K562 (cell line): Measurements from ENCODE around the gene CD82. TPM values are rescaled to one million over a fixed set of nuclear protein-coding genes. Genes with fewer than 3 reads are reported as not detected.

Experiments
- ARHGAP35 ChIP-seq: fragments of 450-650 bp; IDR thresholded peaks from 2 replicates; pipeline ENCODE4 v1.6.1; 2018; ENCODE audit not compliant: partially characterized antibody
- ARID1B ChIP-seq: fragments of 450-650 bp; IDR thresholded peaks from 2 replicates; pipeline ENCODE4 v1.6.1; 2016; ENCODE audit warnings: antibody characterized with exemption, mild to moderate bottlenecking, inconsistent platforms
- CC2D1A ChIP-seq: fragments of 450-650 bp; IDR thresholded peaks from 2 replicates; pipeline ENCODE4 v1.6.1; 2017; ENCODE audit warnings: mild to moderate bottlenecking
- ETV1 ChIP-seq: fragments of 450-650 bp; conservative IDR thresholded peaks from 2 replicates; pipeline ENCODE4 v1.6.1; 2016; ENCODE audit warnings: missing genetic modification characterization, control low read depth, low read depth, missing compliant biosample characterization
- FOSL1 ChIP-seq: fragments of 200-800 bp; sonication (Bioruptor generic); conservative IDR thresholded peaks from 2 replicates; pipeline ENCODE4 v1.6.1; 2016; ENCODE audit warnings: missing genetic modification characterization, missing compliant biosample characterization
- HCFC1 ChIP-seq: IDR thresholded peaks from 2 replicates; pipeline ENCODE4 v1.6.1; 2012; ENCODE audit warnings: low read depth, low read length, improper control_type of control experiment
- HSF4 ChIP-seq: fragments of 250-450 bp; sonication (Bioruptor Pico); IDR thresholded peaks from 2 replicates; pipeline ENCODE4 v2.1.2; 2022; ENCODE audit warnings: mild to moderate bottlenecking, moderate library complexity, borderline replicate concordance
- ILF3 ChIP-seq: fragments of 450-650 bp; IDR thresholded peaks from 2 replicates; pipeline ENCODE4 v1.6.1; 2018; ENCODE audit warnings: antibody characterized with exemption, mild to moderate bottlenecking, moderate library complexity, borderline replicate concordance
- MEIS2 ChIP-seq: fragments of 450-650 bp; IDR thresholded peaks from 2 replicates; pipeline ENCODE4 v1.6.1; 2014; ENCODE audit warnings: mild to moderate bottlenecking; ENCODE audit not compliant: partially characterized antibody
- NEUROD1 ChIP-seq: fragments of 150-350 bp; IDR thresholded peaks from 2 replicates; pipeline ENCODE4 v1.6.1; 2014; ENCODE audit warnings: borderline replicate concordance, low read length, low read depth; ENCODE audit not compliant: partially characterized antibody
- PTTG1 ChIP-seq: fragments of 450-650 bp; IDR thresholded peaks from 2 replicates; pipeline ENCODE4 v1.6.1; 2016; ENCODE audit warnings: low read depth, mild to moderate bottlenecking, missing genetic modification characterization, missing compliant biosample characterization
- PYGO2 ChIP-seq: fragments of 450-650 bp; IDR thresholded peaks from 2 replicates; pipeline ENCODE4 v1.6.1; 2016; ENCODE audit warnings: mild to moderate bottlenecking, missing genetic modification characterization, moderate library complexity, missing compliant biosample characterization
- SREBF2 ChIP-seq: sonication (generic); formaldehyde crosslinking; IDR thresholded peaks from 2 replicates; pipeline ENCODE4 v1.4.0; 2020; ENCODE audit warnings: mild to moderate bottlenecking, missing genetic modification reagents
- ZFP1 ChIP-seq: fragments of 450-650 bp; formaldehyde crosslinking; IDR thresholded peaks from 2 replicates; pipeline ENCODE4 v1.4.0; 2020; ENCODE audit warnings: mild to moderate bottlenecking, mixed read lengths
- ZNF12 ChIP-seq: sonication (generic); formaldehyde crosslinking; IDR thresholded peaks from 2 replicates; pipeline ENCODE4 v1.4.0; 2020; ENCODE audit warnings: mild to moderate bottlenecking, missing genetic modification reagents
- ZNF347 ChIP-seq: fragments of 450-650 bp; formaldehyde crosslinking; IDR thresholded peaks from 2 replicates; pipeline ENCODE4 v1.4.0; 2020; ENCODE audit warnings: low read depth, mild to moderate bottlenecking, moderate library complexity
- ZNF589 ChIP-seq: fragments of 200-800 bp; sonication (Bioruptor generic); IDR thresholded peaks from 2 replicates; pipeline ENCODE4 v1.6.1; 2016; ENCODE audit warnings: low read depth, missing genetic modification characterization, missing compliant biosample characterization
- polyA plus RNA-seq, 8 experiments: library from polyadenylated mRNA; depleted of rRNA in 4 of 8; stranded (reverse) in 5 of 8; unstranded in 3 of 8; fragments of >200 nt; fragmentation: Nextera tagmentation in 2 of 8; fragmentation: Illumina TruSeq in 1 of 8; extraction: Ambion mirVana in 2 of 8; extraction: Trizol in 1 of 8; gene quantifications; 2 replicates each; pipeline versions ENCODE4 v1.2.1 to v1.2.3, GENCODE V29; 2011 to 2014; ENCODE audit warnings: inconsistent platforms in 1 of 8, missing spikeins in 1 of 8
- total RNA-seq, 7 experiments: library from RNA; depleted of rRNA in 6 of 7; stranded (reverse); fragments of >200 nt in 6 of 7; fragmentation: Illumina TruSeq in 2 of 7; extraction: Trizol in 2 of 7; gene quantifications; 2 replicates each; pipeline versions ENCODE4 v1.2.1 to v1.2.3, GENCODE V29; 2011 to 2021; ENCODE audit warnings: low replicate concordance in 1 of 7
- TF ChIP-seq, protein P1 (sequence below): fragments of 450-650 bp; IDR thresholded peaks from 2 replicates; pipeline ENCODE4 v1.6.1; 2018; ENCODE audit not compliant: partially characterized antibody
- TF ChIP-seq, protein P2 (sequence below): IDR thresholded peaks from 2 replicates; pipeline ENCODE4 v1.6.1; 2011; ENCODE audit not compliant: insufficient read length; ENCODE audit errors: extremely low read depth
- TF ChIP-seq, protein P3 (sequence below), 3 experiments: fragments of 200-800 bp in 1 of 3; sonication (Bioruptor generic) in 1 of 3; sonication (generic) in 1 of 3; formaldehyde crosslinking in 1 of 3; IDR thresholded peaks; 2 replicates each; pipeline versions ENCODE4 v1.6.1 to v1.8.0; 2016 to 2022; ENCODE audit warnings: mild to moderate bottlenecking in 2 of 3, missing compliant biosample characterization in 2 of 3, missing genetic modification characterization in 2 of 3, missing genetic modification reagents in 1 of 3
- TF ChIP-seq, protein P4 (sequence below): fragments of 450-650 bp; formaldehyde crosslinking; IDR thresholded peaks from 2 replicates; pipeline ENCODE4 v1.4.0; 2020; ENCODE audit warnings: mild to moderate bottlenecking, moderate library complexity

CD82 gene
- total and polyA plus RNA-seq, 9 of the 15 experiments (the other 6 are each of a cell fraction or from before 2014, with no cell fraction given), result 0.27 to 9.4 (median 3.0) TPM

DNA sequence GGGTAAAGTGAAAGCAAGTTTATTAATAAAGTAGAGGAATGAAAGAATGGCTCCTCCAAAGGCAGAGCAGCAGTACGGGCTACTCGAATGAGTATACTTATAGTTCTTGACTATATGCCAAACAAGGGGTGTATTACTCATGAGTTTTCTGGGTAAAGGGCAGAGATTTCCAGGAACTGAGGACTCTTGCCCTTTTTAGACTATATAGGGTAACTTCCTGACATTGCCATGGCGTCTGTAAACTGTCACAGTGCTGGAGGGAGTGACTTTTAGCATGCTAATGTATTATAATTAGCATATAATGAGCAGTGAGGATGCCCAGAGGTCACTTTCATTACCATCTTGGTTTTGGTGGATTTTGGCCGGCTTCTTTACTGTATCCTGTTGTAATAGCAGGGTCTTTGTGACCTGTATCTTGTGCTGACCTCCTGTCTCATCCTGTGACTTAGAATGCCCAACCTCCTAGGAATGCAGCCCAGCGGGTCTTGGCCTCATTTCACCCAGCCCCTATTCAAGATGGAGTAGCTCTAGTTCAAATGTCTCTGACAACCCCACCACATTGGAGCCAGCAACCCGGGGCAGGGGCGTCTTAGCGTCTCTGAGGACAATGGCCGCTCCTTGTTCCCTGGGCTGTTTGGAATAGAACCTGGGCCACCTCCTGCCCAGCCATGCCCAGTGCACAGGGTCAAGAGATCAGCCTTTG, 34.9 kb upstream of the CD82 start (continued):
- TF ChIP-seq, protein P1, sequence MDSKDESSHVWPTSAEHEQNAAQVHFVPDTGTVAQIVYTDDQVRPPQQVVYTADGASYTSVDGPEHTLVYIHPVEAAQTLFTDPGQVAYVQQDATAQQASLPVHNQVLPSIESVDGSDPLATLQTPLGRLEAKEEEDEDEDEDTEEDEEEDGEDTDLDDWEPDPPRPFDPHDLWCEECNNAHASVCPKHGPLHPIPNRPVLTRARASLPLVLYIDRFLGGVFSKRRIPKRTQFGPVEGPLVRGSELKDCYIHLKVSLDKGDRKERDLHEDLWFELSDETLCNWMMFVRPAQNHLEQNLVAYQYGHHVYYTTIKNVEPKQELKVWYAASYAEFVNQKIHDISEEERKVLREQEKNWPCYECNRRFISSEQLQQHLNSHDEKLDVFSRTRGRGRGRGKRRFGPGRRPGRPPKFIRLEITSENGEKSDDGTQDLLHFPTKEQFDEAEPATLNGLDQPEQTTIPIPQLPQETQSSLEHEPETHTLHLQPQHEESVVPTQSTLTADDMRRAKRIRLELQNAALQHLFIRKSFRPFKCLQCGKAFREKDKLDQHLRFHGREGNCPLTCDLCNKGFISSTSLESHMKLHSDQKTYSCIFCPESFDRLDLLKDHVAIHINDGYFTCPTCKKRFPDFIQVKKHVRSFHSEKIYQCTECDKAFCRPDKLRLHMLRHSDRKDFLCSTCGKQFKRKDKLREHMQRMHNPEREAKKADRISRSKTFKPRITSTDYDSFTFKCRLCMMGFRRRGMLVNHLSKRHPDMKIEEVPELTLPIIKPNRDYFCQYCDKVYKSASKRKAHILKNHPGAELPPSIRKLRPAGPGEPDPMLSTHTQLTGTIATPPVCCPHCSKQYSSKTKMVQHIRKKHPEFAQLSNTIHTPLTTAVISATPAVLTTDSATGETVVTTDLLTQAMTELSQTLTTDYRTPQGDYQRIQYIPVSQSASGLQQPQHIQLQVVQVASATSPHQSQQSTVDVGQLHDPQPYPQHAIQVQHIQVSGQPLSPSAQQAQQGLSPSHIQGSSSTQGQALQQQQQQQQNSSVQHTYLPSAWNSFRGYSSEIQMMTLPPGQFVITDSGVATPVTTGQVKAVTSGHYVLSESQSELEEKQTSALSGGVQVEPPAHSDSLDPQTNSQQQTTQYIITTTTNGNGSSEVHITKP, result peak; percentile 34
- TF ChIP-seq, protein P2, sequence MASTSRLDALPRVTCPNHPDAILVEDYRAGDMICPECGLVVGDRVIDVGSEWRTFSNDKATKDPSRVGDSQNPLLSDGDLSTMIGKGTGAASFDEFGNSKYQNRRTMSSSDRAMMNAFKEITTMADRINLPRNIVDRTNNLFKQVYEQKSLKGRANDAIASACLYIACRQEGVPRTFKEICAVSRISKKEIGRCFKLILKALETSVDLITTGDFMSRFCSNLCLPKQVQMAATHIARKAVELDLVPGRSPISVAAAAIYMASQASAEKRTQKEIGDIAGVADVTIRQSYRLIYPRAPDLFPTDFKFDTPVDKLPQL, result no peak
- TF ChIP-seq PYGO2, result peak; percentile 67; the same call in 1 of the 2 replicates
- TF ChIP-seq ZNF589, result peak; percentile 74; the same call in 1 of the 2 replicates
- no peak for TF ChIP-seq SREBF2 (CRISPR knock-in tag)
- no peak for TF ChIP-seq CC2D1A
- no peak for TF ChIP-seq ZFP1
- TF ChIP-seq, protein P3, sequence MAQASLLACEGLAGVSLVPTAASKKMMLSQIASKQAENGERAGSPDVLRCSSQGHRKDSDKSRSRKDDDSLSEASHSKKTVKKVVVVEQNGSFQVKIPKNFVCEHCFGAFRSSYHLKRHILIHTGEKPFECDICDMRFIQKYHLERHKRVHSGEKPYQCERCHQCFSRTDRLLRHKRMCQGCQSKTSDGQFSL (CRISPR knock-in tag; IDR thresholded peaks at IDR 0.05), result no peak
- TF ChIP-seq, protein P3 (tag; IDR thresholded peaks at IDR 0.05), result no peak; a peak in 1 of 4 replicates
- peak; percentile 72 for TF ChIP-seq ARID1B
- 0 out of 2 replicates have a peak, but pooled peaks have one; percentile 9 for TF ChIP-seq ETV1 (tag)
- no peak for TF ChIP-seq ZNF12 (CRISPR knock-in tag)
- TF ChIP-seq PTTG1, result peak; percentile 84
- TF ChIP-seq HCFC1, result no peak
- TF ChIP-seq MEIS2, result peak; percentile 70
- TF ChIP-seq ILF3, result no peak
- TF ChIP-seq, protein P4, sequence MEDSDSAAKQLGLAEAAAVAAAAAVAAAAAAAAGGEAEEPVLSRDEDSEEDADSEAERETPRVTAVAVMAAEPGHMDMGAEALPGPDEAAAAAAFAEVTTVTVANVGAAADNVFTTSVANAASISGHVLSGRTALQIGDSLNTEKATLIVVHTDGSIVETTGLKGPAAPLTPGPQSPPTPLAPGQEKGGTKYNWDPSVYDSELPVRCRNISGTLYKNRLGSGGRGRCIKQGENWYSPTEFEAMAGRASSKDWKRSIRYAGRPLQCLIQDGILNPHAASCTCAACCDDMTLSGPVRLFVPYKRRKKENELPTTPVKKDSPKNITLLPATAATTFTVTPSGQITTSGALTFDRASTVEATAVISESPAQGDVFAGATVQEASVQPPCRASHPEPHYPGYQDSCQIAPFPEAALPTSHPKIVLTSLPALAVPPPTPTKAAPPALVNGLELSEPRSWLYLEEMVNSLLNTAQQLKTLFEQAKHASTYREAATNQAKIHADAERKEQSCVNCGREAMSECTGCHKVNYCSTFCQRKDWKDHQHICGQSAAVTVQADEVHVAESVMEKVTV, result no peak
- TF ChIP-seq ZNF347 (CRISPR knock-in tag), result no peak
- peak; percentile 19 for TF ChIP-seq NEUROD1
- no peak for TF ChIP-seq ARHGAP35
- TF ChIP-seq FOSL1 (tag), result peak; percentile 98
- TF ChIP-seq HSF4 (CRISPR knock-in tag), result no peak
